GM19467 (cell line): ENCODE measurements around the gene SLC16A8.
"Not testable (repeated sequence)": the region's sequence is repeated elsewhere in the genome, so short reads cannot be mapped to it uniquely, and the experiment has no call there.

Experiments used
- ATAC-seq: cut with Tn5 transposase; IDR thresholded peaks from one replicate; pipeline ENCODE4 v1.9.1; 2021; ENCODE audit warnings: mild to moderate bottlenecking, moderate library complexity; ENCODE audit not compliant: unreplicated experiment

SLC16A8 gene

GRCh38 chr22:38083931-38084631 is at the start of gene SLC16A8:
Gene SLC16A8, minus strand, starts transcription at chr22:38084184. Its CDS starts 1,311 bp downstream, at chr22:38082873.
- ATAC-seq: no peak

- ATAC-seq: no peak
These were observed 49.3 kb upstream of the SLC16A8 start for GRCh38 chr22:38133331-38133730.

- no peak for ATAC-seq
These were observed 48.8 kb upstream of the SLC16A8 start for GRCh38 chr22:38132794-38133193.

GRCh38 chr22:38132136-38132535 is 48.2 kb upstream of the SLC16A8 start:
- ATAC-seq: no peak

- no peak for ATAC-seq
These were observed 47.4 kb upstream of the SLC16A8 start for GRCh38 chr22:38131399-38131798.

GRCh38 chr22:38129856-38130255 is 45.9 kb upstream of the SLC16A8 start:
- ATAC-seq: no peak

- ATAC-seq: no peak
These were observed 45.0 kb upstream of the SLC16A8 start for GRCh38 chr22:38129021-38129420.

- no peak for ATAC-seq
These were observed 43.9 kb upstream of the SLC16A8 start for GRCh38 chr22:38127869-38128268.

GRCh38 chr22:38126928-38127668 is 43.1 kb upstream of the SLC16A8 start:
- ATAC-seq: no peak

GRCh38 chr22:38125751-38126201 is 41.8 kb upstream of the SLC16A8 start:
- ATAC-seq: no peak

GRCh38 chr22:38125038-38125610 is 41.1 kb upstream of the SLC16A8 start:
- no peak for ATAC-seq

GRCh38 chr22:38124236-38124974 is 40.4 kb upstream of the SLC16A8 start:
- ATAC-seq: no peak

GRCh38 chr22:38122616-38123015 is 38.6 kb upstream of the SLC16A8 start:
- ATAC-seq: no peak

GRCh38 chr22:38120359-38121110 is 36.6 kb upstream of the SLC16A8 start:
- ATAC-seq: no peak

- ATAC-seq: not testable (repeated sequence)
These were observed 34.8 kb upstream of the SLC16A8 start for GRCh38 chr22:38118747-38119146.

GRCh38 chr22:38118182-38118581 is 34.2 kb upstream of the SLC16A8 start:
- no peak for ATAC-seq

- ATAC-seq: not testable (repeated sequence)
These were observed 33.6 kb upstream of the SLC16A8 start for GRCh38 chr22:38117556-38117955.

GRCh38 chr22:38115423-38116205 is 31.6 kb upstream of the SLC16A8 start:
- no peak for ATAC-seq

GRCh38 chr22:38114484-38115398 is 30.8 kb upstream of the SLC16A8 start:
- ATAC-seq: no peak
